ENCODE measurements around the gene IGHMBP2. TPM values are rescaled to one million over a fixed set of nuclear protein-coding genes. Genes with fewer than 3 reads are reported as not detected.
A peak's percentile ranks its signal among the peaks of the same experiment; 100 is the strongest.

The IGHMBP2 gene
- total RNA-seq, 1 donor: 10.9 TPM

DNA sequence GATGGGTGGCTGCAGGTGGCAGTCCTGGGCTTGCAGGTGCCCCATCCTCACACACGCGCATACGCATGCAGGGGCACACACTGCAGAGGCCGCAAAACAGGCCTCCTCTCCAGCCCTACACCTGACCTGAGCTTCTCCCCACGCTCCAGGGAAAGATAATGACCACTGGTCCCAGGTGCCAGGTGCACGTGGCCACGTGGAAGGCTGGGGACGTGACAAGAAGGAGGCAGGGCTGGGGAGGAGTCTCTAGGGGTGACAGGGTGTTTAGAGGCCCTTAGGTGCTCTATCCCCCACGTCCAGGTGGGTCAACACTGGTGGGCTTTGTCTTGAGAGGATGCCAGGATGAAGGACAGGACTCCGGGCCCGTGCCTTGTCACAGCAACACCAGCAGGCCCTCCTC lies 38.5 kb upstream of the IGHMBP2 start:
- Histone ChIP-seq H3K79me2 (ENCODE audit: insufficient read depth, low read length) (no peaks in the 10 kb centered on the region), H3K4me1 (ENCODE audit: insufficient read depth, low read length) (peaks cover 5% of the 10 kb centered on the region), H4K20me1 (ENCODE audit: insufficient read depth, low read length) (no peaks in the 10 kb centered on the region), H3K27me3 (ENCODE audit: insufficient read depth, low read length) (no peaks in the 10 kb centered on the region), H3K9me3 (ENCODE audit: low read depth, low read length) (peaks cover 4% of the 10 kb centered on the region), H3K36me3 (ENCODE audit: insufficient read depth, low read length) (no peaks in the 10 kb centered on the region), H3K4me3 (ENCODE audit: insufficient read depth, low read length) (no peak overlapping the region), H2AFZ (ENCODE audit: low read length) (no peak overlapping the region), H3K27ac (ENCODE audit: low read depth, low read length) (no peak overlapping the region), H3K4me2 (ENCODE audit: insufficient read depth, low read length) (no peak overlapping the region)
- DNase-seq (ENCODE audit: insufficient read length, low spot score, missing footprints): peak; percentile 76
- TF ChIP-seq, protein P1, sequence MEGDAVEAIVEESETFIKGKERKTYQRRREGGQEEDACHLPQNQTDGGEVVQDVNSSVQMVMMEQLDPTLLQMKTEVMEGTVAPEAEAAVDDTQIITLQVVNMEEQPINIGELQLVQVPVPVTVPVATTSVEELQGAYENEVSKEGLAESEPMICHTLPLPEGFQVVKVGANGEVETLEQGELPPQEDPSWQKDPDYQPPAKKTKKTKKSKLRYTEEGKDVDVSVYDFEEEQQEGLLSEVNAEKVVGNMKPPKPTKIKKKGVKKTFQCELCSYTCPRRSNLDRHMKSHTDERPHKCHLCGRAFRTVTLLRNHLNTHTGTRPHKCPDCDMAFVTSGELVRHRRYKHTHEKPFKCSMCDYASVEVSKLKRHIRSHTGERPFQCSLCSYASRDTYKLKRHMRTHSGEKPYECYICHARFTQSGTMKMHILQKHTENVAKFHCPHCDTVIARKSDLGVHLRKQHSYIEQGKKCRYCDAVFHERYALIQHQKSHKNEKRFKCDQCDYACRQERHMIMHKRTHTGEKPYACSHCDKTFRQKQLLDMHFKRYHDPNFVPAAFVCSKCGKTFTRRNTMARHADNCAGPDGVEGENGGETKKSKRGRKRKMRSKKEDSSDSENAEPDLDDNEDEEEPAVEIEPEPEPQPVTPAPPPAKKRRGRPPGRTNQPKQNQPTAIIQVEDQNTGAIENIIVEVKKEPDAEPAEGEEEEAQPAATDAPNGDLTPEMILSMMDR (IDR thresholded peaks at IDR 0.05; ENCODE audit: extremely low read depth, low read depth, low read length): no peak

DNA sequence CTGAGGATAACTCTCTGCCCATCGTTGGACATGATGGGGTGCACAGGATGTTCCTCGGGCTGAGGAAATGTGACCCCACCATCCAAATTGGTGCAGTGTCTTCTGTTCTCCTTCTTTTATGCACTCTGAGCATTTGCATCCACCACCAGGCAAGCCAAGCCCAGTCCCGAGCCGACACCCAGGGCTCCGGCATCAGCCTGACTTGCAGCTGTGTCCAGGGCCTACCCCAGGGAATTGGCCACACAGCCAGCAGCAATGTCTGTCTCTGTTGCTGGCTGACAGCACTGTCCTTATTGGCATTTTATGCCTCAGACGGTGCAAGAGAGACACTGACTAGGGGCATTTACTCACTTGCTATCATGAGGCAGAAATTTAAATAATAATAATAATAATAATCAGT lies 36.6 kb upstream of the IGHMBP2 start:
- Histone ChIP-seq H3K9me3 (ENCODE audit: low read depth, low read length) (peaks cover 4% of the 10 kb centered on the region), H3K4me3 (ENCODE audit: insufficient read depth, low read length) (no peak overlapping the region), H3K79me2 (ENCODE audit: insufficient read depth, low read length) (no peaks in the 10 kb centered on the region), H3K27me3 (ENCODE audit: insufficient read depth, low read length) (no peaks in the 10 kb centered on the region), H3K36me3 (ENCODE audit: insufficient read depth, low read length) (no peaks in the 10 kb centered on the region), H2AFZ (ENCODE audit: low read length) (no peak overlapping the region), H3K4me2 (ENCODE audit: insufficient read depth, low read length) (no peak overlapping the region), H3K4me1 (ENCODE audit: insufficient read depth, low read length) (peaks cover 12% of the 10 kb centered on the region), H3K27ac (ENCODE audit: low read depth, low read length) (no peak overlapping the region), H4K20me1 (ENCODE audit: insufficient read depth, low read length) (no peaks in the 10 kb centered on the region)
- DNase-seq (ENCODE audit: insufficient read length, low spot score, missing footprints): no peak
- TF ChIP-seq, protein P1 (IDR thresholded peaks at IDR 0.05; ENCODE audit: extremely low read depth, low read depth, low read length): no peak

DNA sequence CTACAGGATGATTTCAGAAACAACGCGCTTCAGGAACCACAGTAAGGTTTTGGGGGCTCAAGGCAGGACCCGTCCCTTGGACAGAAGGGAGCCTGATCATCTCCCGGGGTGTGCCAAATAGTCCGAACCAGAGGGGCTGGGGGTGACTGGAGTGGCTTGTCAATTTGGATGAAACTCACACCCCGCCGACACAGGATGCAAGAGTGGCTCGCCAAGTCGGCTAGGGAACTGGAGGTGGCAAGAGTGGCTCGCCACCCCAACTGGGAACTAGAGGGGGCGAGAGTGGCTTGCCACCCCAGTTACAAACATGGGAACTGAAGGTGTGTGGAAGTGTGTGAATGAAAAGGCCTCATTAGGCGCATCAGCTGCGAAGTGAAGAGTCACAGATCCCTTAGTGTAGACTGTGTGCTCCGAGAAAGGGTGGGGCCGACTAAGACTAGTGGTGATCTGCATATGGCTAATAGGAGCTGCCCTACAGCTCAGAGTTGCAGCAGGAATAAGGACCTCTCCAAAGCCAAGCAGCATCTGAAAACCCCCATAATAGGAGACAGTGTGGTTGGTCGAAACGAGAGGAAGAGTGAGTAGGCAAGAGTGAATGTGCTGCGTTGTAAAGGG lies 35.4 kb upstream of the IGHMBP2 start:
- H3K36me3 ChIP-seq (ENCODE audit: insufficient read depth, low read length): no peaks in the 10 kb centered on the region

DNA sequence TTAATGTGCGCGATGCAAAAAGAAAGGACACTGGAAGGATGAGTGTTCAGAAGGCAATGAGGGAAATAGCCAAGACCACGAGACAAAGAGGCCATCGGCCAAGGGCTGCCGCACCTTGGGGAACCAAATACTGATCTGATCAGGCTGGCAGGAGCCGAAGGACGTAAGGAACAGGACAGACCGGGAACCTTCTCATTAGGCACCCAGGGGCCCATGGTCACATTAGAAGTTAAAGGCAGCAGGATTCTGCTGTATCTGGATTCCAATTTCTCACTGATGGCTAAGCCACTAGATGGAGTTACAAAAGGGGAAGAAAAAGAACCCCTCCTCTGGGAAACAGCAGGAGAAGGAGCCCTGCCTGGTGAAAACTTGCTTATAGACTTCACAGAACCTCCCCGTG lies 33.2 kb upstream of the IGHMBP2 start:
- Histone ChIP-seq H4K20me1 (ENCODE audit: insufficient read depth, low read length) (peaks cover 4% of the 10 kb centered on the region), H3K9me3 (ENCODE audit: low read depth, low read length) (no peaks in the 10 kb centered on the region), H3K4me2 (ENCODE audit: insufficient read depth, low read length) (peak overlapping the region; percentile 98), H3K4me1 (ENCODE audit: insufficient read depth, low read length) (peaks cover 27% of the 10 kb centered on the region), H3K79me2 (ENCODE audit: insufficient read depth, low read length) (no peaks in the 10 kb centered on the region), H3K27me3 (ENCODE audit: insufficient read depth, low read length) (no peaks in the 10 kb centered on the region), H3K36me3 (ENCODE audit: insufficient read depth, low read length) (no peaks in the 10 kb centered on the region), H2AFZ (ENCODE audit: low read length) (peak overlapping the region; percentile 73), H3K4me3 (ENCODE audit: insufficient read depth, low read length) (peak overlapping the region; percentile 77), H3K27ac (ENCODE audit: low read depth, low read length) (no peak overlapping the region)
- TF ChIP-seq, protein P1 (IDR thresholded peaks at IDR 0.05; ENCODE audit: extremely low read depth, low read depth, low read length): no peak
- no peak for DNase-seq (ENCODE audit: insufficient read length, low spot score, missing footprints)

More for the DNA sequence above, 35.4 kb upstream of the IGHMBP2 start:
- TF ChIP-seq, protein P1 (IDR thresholded peaks at IDR 0.05; ENCODE audit: extremely low read depth, low read depth, low read length): no peak
- Histone ChIP-seq H3K79me2 (ENCODE audit: insufficient read depth, low read length) (no peaks in the 10 kb centered on the region), H3K4me2 (ENCODE audit: insufficient read depth, low read length) (no peak overlapping the region), H3K4me3 (ENCODE audit: insufficient read depth, low read length) (no peak overlapping the region), H3K9me3 (ENCODE audit: low read depth, low read length) (peaks cover 4% of the 10 kb centered on the region), H3K4me1 (ENCODE audit: insufficient read depth, low read length) (peaks cover 24% of the 10 kb centered on the region), H2AFZ (ENCODE audit: low read length) (no peak overlapping the region), H3K27me3 (ENCODE audit: insufficient read depth, low read length) (no peaks in the 10 kb centered on the region), H3K27ac (ENCODE audit: low read depth, low read length) (no peak overlapping the region), H4K20me1 (ENCODE audit: insufficient read depth, low read length) (peaks cover 4% of the 10 kb centered on the region)
- no peak for DNase-seq (ENCODE audit: insufficient read length, low spot score, missing footprints)

Measured in osteoblast (primary cell).